Measurements from ENCODE around the gene IFT27. TPM values are rescaled to one million over a fixed set of nuclear protein-coding genes. Genes with fewer than 3 reads are reported as not detected.

The IFT27 gene, protein sequence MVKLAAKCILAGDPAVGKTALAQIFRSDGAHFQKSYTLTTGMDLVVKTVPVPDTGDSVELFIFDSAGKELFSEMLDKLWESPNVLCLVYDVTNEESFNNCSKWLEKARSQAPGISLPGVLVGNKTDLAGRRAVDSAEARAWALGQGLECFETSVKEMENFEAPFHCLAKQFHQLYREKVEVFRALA
- total RNA-seq = 48.1 TPM

DNA sequence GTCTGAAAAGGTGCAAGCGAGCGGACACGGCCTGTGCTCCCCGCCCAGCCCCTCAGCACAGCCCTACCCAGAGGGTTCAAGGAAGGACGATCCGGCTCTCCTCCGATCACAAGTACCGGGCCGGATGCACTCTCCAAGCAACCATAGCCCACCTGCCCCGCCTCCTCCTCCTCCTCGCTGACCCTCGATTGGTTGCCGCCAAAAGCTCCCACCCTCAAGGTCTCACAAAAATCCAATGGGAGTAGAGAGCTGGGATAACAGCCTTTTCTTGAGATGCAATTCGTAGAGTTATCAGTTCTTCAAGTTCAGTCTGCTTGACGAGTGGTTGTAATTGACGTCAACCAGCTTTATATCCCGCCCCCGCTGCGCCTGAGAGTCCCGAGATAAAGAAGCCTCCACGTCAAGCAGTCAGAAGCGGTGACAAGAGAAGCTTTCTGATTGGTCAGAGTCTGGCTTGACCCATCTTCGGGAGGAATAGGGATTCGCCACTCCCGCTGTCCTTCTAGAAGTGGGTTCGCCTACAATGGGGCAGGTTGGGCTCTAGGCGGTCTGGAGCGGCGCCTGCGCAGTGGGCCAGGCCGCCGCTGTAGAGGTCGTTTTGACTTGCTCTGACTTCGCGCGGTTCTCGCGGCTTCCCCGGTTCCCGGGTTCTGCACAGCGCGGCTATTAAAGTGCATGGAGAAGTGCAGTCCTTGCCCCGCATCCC lies at the start of gene IFT27:
Gene IFT27, minus strand, starts transcription at position 156 of the 706 bp plus-strand sequence. CDS start 412 bp downstream, outside the sequence.
- DNase-seq (ENCODE audit: low spot score) = peak; percentile 100

DNA sequence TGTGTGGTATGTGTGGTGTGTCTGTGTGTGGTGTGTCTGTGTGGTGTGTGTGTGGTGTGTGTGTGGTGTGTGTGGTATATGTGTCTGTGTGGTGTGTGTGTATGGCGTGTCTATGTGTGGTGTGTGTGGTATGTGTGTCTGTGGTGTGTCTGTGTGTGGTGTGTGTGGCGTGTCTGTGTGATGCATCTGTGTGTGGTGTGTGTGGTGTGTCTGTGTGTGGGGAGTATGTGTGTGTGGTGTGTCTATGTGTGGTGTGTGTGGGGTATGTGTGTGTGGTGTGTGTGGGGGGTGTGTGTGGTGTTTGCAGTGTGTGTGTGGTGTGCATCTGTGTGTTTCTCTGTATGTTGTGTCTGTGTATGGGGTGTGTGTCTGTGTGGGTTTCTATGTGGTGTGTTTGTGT lies 48.7 kb upstream of the IFT27 start:
- DNase-seq (ENCODE audit: low spot score) = no peak

DNA sequence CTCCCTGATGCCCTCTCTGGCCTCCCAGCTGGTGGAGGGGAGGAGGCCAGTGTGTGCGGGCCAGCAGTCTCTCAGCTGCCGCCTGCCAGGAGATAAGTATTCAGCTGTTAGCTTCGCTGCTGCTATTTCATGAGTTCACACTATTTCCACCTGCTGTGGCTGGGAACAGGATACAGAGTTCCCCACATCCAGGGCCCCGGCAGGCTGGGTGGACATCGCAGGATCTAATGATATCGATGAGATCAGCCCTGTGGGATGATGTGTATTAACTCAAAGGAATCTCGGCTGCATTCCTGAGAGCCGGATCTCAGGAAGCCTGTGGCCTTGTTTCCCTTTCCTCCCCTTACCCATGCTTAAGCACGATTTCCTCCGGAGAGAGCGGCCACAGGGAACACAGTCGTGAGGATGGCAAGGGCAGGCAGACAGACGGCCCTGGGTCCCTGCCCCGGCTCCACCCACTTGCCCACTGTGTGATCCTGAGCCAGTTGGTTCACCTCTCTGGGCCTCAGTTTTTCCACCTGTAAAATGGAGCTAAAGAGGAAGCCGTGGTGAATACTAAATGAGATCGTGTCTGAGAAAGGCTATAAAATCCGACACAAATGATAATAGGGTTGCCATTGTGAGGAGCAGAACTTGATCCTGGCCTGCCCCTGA lies 47.4 kb upstream of the IFT27 start:
- DNase-seq (ENCODE audit: low spot score) = no peak

DNA sequence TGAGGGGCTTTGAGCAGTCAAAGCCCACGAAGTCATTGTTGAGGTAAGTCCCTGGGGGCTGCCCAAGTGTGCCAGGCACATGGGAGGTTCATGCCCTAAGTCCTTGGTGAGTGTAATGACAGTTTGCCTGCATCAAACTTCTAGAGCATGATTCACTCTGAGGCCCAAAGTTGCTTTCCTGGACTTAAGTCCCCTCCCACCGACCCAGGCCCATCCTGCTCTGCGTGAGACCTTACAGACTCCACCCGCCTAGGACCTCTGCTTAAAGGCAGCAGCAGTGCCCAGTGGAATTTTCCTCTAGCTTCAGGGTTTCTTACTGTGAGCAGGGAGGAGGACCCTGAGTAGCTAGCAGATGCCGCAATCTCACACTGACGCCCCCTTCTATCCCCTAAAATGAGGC lies 46.7 kb upstream of the IFT27 start:
- no peak for DNase-seq (ENCODE audit: low spot score)

DNA sequence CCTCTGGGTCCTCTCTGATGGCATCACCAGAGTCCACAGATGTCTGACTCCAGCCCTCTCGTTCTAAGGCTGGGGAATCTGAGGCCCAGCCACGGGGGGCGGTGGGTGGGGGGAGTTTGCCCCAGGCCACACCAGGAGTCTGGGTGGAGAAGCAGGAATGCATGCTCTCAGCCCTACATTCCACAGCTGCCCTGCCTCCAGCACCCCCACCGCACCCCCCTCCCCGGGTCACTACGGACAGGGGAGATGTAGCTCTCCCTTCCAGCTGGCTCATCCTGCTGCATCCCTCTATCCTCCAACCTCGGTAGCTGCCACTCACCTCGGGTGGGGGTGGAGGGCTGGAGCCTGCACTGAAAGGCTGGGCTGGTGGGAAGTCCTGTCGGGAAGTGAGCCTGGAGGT lies 43.2 kb upstream of the IFT27 start:
- DNase-seq (ENCODE audit: low spot score) = no peak

DNA sequence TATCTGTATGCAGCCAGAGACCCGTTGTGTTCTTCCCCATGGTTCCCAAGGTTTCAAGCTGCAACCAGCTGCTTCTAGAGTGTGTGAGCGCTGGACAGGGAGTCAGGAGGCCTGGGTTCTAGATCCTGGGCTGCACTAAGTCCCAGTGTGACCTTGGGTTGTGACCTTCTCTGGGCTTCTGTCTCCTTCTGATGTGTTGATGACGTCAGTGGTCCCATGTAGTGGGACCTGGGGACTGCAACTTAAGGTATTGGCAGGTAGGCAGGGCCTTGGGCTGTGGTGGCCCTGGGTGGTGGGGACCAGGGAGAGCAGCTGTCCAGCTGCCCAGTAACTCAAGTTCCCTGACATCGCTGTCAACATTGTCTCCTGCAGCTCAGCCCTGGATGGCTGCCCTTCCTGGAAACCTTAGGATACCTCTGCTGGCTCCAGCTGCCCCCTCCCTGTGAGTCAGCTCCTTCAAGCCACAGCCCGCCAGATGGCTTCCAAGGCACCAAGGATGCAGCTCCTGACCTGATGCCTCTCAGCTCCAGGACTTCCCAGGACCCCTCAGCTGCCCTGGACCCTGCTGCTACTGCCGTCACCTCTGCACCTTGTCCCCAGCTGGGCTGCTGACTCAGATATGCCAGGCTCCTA lies 42.2 kb upstream of the IFT27 start:
- DNase-seq (ENCODE audit: low spot score) = no peak

DNA sequence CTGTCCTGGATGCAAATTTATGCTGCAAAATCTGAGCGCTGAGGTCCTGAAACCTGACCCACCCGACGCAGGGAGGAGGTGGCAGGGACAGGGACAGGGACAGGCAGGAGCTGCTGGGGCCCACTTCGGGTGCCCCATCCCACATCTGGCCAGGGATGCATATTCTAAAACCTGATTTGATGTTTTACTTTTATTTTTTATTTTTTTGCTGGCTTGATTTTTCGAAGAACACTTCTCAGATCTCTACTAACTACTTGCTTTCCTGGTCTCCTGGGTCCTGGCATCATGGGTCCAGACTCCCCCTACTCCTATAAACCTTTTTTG lies 41.6 kb upstream of the IFT27 start:
- no peak for DNase-seq (ENCODE audit: low spot score)

DNA sequence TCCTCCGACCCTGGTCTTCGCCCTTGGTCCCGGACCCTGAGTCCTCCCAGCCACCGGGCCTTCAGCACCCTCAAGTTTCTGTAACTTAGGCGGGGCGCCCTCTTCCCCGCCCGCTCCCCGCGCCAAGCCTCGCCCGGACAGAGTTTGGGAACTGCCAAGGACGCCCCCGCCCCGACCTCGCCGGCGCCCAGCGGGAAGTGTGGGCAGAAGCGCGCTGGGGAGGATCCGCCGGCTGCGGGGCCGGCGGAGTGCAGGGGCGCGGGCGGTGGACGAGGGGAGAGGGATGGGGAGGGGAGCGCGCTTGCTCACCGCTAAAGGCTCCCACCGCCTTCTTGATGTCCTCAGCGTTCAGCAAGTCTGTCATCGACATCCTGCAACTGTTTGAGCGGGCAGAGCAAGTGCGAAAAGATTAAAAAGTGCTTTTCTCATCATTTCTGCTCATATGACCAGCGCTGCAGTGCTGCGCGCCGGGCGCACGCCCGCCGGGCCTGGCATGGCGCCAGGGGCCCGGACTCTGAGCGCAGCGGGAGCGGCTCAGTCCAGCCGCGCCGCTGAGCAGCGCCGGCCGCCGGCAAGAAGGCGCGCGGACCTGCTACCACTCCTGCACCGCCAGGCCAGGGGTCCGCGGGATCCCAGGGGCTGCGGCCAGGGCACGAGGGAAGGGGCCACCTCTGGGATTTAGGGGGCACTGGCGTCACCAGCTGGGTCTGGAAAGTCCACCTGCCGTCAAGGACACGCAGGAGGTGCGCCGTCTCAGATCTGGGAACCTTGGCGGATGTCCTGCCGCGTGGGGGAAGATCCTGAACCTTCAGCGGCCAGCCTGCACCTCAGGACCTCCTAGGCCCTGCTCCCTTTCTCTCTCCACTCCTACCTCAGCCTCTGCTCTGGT lies 41.0 kb upstream of the IFT27 start, which contains the start of gene PVALB:
Gene PVALB, minus strand, starts transcription at position 400 of the 889 bp plus-strand sequence. Its CDS starts 30 bp downstream, at position 370.
- peak; percentile 14 for DNase-seq (ENCODE audit: low spot score)

DNA sequence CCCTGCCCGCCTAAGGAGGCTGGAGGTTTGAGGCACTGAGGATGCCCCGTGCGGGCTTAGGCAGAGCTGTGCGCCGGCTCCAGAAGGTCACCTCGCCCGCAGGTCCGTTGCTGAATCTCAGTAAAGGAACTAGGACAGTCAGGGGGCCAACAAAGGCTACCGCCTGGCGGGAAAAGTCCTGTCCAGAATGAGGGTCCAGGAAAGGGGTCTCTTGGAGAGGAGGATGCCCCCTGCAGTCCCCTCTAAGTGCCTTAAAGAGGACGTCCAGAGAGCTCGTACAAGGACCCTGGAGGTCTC lies 40.4 kb upstream of the IFT27 start:
- DNase-seq (ENCODE audit: low spot score) = no peak

DNA sequence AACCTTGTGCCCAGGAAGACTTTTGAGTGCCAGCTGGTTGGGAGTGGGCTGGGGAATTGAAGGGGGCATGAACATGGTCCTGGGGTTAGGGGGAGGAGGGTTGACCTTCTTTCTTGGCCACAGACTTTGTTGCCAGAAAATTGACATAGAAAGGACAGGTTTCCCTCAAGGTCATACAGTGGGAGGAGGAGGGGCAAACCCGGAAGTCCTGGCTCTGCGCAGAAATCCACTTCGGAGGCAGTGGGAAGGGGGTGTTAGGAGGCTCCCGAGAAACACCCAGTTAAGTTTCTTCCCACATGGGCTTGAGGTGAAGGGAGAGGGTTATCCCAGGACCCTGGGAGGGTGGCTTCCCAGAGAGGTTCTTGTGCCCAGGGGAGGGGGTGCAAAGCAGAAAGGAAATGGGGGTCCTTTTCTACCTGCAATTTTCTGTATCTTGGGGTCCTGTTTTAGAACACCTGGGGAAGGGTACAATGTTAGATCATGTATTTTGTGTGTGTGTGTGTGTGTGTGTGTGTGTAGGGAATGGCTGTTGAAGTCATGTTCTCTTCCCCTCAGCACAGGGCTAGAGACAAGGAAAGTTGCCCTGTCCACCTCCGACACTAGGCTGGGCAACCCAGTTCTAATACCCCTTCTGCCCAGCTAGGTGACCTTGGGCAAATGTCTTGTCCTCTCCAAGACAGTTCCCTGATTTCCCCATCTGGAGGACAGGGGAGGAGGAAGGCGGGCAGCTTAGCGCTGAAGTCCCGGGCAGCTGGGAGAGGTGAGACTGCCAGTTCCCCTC lies 39.8 kb upstream of the IFT27 start:
- DNase-seq (ENCODE audit: low spot score) = no peak

DNA sequence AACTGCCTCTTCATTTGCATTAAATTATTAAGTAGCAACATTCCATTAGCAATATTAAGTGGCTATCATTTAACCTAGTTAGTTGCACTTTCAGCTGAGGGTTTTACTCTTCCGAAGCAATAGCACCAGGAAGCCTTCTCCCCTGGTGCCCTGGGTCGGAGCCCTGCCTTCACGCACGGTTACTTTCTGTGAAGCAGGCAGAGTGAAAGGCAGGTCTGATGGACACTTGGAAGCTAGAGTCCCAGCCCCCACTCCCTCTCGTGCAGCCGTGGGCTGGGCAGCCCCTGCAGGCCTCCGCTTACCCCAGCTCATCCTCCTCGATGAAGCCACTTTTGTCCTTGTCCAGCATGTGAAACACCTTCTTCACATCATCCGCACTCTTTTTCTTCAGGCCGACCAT lies 38.9 kb upstream of the IFT27 start:
- no peak for DNase-seq (ENCODE audit: low spot score)

DNA sequence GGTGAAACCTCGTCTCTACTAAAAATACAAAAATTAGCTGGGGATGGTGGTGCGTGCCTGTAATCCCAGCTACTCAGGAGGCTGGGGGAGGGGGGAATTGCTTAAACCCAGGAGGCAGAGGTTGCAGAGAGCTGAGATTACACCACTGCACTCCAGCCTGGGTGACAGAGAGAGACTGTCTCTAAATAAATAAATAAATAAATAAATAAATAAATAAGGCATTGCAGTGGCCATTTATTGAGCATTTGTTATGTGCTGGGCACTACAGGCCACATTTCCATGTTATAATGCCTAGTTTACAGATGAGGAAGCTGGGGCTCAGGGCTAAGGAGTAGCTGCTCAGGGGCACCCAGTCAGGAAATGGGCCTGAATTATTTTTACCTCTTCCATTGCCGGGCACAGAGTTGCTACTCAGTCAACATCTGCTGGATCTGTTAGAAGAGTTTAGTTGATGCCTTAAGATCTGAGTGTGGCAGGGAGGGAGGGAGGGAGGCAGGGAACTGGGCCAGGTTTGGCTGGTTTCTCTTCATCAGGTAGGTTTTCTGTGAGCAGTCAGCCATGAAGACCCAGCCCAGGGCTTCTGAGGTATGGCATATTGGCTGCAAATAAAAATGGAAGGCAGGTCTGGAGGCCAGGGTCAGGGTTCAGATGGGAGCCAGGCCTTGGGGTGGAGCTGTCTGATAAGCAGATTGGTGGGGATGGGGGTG lies 35.3 kb upstream of the IFT27 start:
- no peak for DNase-seq (ENCODE audit: low spot score)

DNA sequence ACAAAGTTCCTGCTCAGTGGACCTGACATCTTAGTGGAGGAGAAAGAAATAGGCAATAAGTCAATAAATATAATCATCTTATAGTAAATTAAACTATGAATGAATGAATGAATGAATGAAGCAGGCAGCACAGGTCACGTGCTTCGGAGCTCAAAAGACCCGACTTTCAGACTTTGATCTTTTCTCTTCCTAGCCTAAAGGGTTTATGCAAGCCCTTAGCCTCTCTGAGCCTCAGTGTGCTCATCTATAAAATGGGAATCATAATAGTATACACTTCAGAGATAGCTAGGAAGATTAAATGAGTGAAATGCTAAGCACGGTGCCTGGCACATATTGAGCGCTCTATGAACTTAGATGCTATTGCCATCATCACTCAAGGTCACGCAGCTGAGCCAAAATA lies 33.4 kb upstream of the IFT27 start:
- no peak for DNase-seq (ENCODE audit: low spot score)

DNA sequence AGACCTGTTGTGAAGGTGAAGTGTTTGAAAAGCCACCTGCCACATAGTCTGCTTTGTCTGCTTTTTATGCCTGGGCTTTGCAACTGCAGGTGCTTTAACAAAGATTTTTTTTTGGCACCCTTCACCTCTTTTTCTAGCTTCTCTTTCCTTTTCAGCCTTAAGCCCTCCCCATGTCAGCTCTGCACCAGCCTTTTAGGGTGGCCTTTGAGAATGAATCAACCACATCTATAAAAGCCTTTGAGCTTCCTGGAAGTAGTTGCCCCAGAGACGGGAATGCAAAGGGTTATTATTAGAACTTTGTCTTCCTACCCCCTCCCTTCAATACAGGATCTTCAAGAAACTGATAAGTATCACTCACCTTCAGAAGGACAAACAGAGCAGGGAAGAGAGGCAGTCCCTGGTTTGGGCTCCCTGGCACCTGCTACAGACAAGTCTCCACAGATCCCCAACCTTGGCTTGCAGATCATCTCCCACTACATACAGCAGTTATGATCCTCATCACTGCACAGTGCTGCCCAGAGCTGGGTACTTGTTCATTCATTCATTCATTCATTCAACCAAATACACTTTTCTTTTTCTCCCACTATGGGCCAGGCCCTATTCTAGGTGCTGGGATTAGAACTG lies 32.9 kb upstream of the IFT27 start:
- DNase-seq (ENCODE audit: low spot score) = no peak

DNA sequence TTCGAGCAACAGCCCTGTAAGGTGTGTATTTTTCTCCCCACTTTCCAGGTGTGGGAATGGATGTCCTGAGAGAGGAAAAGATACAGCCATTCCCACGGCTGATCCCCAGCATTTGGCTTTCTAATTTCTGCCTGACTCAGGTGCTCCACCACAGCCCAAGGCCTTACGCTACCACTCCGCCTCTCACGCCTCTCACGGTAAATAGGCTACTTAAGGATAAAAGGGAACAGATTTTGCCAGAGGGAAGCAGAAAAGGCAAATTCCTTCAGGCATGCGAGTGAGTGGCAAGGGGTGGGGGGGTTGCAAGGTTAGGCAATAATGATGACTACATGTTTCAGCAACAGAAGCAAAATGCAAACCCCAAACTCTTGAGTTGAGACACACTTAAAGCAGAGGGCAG lies 31.7 kb upstream of the IFT27 start:
- no peak for DNase-seq (ENCODE audit: low spot score)

DNA sequence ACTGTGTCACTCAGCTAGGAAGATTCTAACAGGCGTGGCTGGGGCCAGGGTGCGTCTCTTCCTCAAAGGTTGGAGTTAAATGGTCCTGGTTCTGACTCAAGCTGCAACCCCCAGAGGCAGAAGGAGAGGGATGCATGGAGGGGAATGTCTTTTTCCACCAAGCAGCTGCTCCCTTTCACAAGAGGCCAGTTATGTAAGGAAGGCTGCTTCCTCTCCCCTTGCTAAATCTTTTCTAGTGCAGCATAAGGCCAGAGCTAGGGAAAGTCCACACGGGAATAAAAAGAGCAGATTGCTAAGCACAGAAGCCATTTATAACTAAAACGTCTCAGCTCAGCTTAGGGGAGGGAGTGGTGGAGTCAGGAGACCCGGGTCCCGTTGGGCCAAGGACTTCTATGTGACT lies 30.9 kb upstream of the IFT27 start:
- no peak for DNase-seq (ENCODE audit: low spot score)

DNA sequence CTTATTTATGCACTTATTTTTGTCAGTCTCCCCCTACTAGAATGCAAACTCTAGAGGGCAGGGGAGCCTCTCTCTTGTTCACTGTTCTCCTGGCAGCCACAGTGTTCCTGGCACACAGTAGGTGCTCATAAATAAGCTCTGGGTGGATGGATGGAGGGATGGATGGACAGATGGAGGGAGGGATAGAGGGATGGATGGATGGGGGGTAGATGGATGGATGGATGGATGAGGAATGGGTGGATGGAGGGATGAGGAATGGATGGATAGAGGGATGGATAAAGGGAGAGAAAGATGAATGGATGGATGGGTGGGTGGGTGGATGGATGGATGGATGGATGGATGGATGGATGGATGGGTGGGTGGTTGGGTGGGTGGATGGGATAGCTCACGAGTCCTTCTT lies 27.4 kb upstream of the IFT27 start:
- DNase-seq (ENCODE audit: low spot score) = no peak

DNA sequence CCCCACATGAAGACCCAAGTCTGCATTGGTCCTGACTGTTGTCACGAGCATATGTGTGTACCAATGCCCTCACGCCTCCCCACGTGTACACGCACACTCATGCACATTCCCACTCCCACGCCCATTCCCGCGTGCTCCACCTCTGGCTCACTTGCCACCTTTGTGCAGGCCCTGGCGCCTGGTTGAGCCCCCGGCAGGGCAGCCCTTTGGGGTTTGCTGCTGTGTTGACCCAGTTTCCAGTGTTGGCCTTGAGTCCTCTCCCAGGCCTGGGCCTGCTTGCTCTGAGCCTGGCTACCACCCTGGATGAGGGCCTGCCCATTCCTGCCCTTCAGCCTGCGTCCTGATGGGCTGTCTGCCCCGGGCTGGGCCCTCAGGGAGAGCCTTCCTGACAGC lies 22.8 kb upstream of the IFT27 start:
- no peak for DNase-seq (ENCODE audit: low spot score)

DNA sequence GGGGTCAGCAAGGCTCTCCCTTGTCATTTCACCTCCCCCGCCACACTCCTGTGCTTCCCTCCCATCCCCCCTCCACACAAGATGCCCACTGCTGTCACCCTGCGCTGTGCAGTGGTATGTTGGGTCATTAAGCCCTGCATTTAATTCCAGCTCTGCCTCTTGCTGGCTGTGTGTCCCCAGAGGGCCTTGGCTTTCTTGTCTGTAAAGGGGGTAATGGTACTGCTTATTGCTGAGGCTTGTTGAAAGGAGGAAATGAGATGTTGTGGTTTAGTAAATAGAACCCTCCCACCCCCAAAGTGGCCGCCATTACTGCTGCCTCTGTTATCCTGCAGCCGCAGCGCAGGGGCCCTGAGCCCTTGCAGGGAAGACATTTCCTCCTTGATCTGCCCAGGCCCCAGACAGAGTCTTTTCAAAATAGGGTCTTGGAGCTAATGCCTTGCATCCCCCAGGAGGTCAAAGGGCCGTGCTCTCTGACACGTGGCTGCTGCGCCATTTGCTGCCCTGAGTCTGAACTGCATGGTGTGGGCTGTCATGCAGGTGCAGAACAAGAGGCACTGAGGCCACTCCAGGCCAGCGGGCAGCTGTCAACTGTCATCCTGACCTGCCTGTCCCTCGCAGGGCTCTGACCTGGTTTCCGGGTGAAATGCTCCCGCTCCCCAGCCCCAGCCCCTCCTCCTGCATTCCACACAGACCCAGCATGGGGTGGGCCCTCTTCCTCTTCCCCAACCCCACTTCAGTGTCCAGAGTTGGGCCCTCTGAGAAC lies 22.2 kb upstream of the IFT27 start:
- DNase-seq (ENCODE audit: low spot score) = no peak
